Lower lobe of right lung (tissue), 2 donors: Measurements from ENCODE around the gene VANGL1. TPM values are rescaled to one million over a fixed set of nuclear protein-coding genes. Genes with fewer than 3 reads are reported as not detected.
A peak's percentile ranks its signal among the peaks of the same experiment; 100 is the strongest.

Experiments used
- ATAC-seq, 2 donors: fragments of 200-7000 bp; cut with Tn5 transposase; one replicate each; pipeline ENCODE4 v1.9.1; 2020 to 2022; ENCODE audit warnings: mild to moderate bottlenecking in 2 of 2, moderate library complexity in 2 of 2
- DNase-seq: peaks from one replicate; pipeline ENCODE4 v3.0.0-alpha.2; 2020
- H3K27ac ChIP-seq: fragments of 200-600 bp; one replicate; pipeline ENCODE4 v1.8.0; 2022
- H3K27me3 ChIP-seq: fragments of 200-600 bp; one replicate; pipeline ENCODE4 v1.8.0; 2022; ENCODE audit warnings: low read depth
- H3K36me3 ChIP-seq: fragments of 200-600 bp; one replicate; pipeline ENCODE4 v1.8.0; 2022; ENCODE audit warnings: mild to moderate bottlenecking
- H3K4me1 ChIP-seq: fragments of 200-600 bp; one replicate; pipeline ENCODE4 v1.8.0; 2022
- H3K4me3 ChIP-seq: fragments of 200-600 bp; one replicate; pipeline ENCODE4 v1.8.0; 2022; ENCODE audit warnings: mild to moderate bottlenecking
- H3K9me3 ChIP-seq: fragments of 200-600 bp; one replicate; pipeline ENCODE4 v1.8.0; 2022
- CTCF ChIP-seq: fragments of 200-600 bp; IDR thresholded peaks from one replicate; pipeline ENCODE4 v1.8.0; 2022; ENCODE audit warnings: antibody characterized with exemption, mild to moderate bottlenecking
- intact Hi-C: fragments of 100-400 bp; cut with DNase I; formaldehyde crosslinking; loops from one replicate; pipeline ENCODE4 v1.11.0; 2022
- total RNA-seq: library from RNA; stranded (reverse); fragmentation: NEBNext Ultra II Directional; extraction: Animal tissue kit (Norgen Biotek cat#: 25700); gene quantifications from one replicate; pipeline ENCODE4 v1.2.1, GENCODE V29; 2021
- donor health status: DM: no; HTN: yes; CAD: no; lungs with severe emphysema.

VANGL1 gene
- total RNA-seq, 1 donor from 2014 or later = 10.9 TPM

DNA sequence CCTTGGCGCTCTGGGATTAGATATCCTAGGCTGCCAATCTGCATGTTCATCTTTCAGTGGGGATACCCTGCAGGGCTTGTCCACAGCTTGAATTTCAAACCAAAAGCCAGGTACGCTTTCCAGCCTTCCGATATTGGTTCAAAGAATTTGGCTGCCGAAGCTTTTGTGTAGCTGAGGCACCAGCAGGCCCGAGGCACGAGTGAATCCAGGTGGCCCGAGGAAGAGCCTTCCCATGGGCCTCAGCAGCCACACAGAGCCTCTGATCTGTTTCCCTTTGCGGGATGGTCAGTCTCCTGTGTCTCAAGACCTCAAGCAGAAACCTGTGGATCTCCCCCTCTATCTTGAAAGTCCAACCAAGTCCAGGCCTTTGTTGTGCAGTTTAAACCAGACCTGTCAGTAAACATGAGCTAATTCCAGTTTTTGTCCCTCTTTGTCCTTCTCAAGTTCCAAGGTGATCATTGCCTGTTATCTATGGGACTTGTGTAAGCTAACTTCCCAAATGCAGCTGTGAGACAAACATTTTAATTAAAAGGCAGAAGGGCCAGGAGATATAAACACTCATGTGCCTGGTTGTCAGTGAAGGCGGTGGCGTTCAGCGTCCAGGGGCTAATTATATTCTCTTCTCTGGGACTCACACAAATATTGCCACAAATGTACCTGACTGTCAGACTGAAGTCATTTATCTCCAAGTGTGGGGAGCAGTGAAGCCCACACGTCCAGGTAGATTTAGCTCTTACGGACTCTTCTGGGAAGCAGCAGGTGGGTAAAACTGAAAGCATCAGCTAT lies 30.6 kb downstream of the VANGL1 start:
- DNase-seq (no peak), ATAC-seq (no peak)
- Histone ChIP-seq H3K4me1 (no peaks in the 10 kb centered on the region), H3K9me3 (no peaks in the 10 kb centered on the region), H3K4me3 (no peak overlapping the region), H3K27ac (no peak overlapping the region), H3K27me3 (no peaks in the 10 kb centered on the region), H3K36me3 (no peaks in the 10 kb centered on the region)
- no peak for TF ChIP-seq CTCF
- intact Hi-C loops = no loop called here

- DNase-seq (no peak), ATAC-seq (no peak)
- H3K9me3 ChIP-seq = no peaks in the 10 kb centered on the region
- H3K4me3 ChIP-seq = no peak overlapping the region
- H3K27me3 ChIP-seq = no peaks in the 10 kb centered on the region
- H3K4me1 ChIP-seq = peaks cover 7% of the 10 kb centered on the region
- no peak for TF ChIP-seq CTCF
- no peak overlapping the region for H3K27ac ChIP-seq
- intact Hi-C loops = no loop called here
- no peaks in the 10 kb centered on the region for H3K36me3 ChIP-seq
Measured at GRCh38 chr1:115676498-115677181, 34.9 kb downstream of the VANGL1 start.

- ATAC-seq (no peak), DNase-seq (no peak)
- Histone ChIP-seq H3K27ac (no peak overlapping the region), H3K36me3 (no peaks in the 10 kb centered on the region), H3K27me3 (no peaks in the 10 kb centered on the region), H3K9me3 (no peaks in the 10 kb centered on the region), H3K4me1 (peaks cover 7% of the 10 kb centered on the region), H3K4me3 (no peak overlapping the region)
- intact Hi-C loops = no loop called here
- TF ChIP-seq CTCF = no peak
Measured at GRCh38 chr1:115677182-115677555, 35.4 kb downstream of the VANGL1 start.

DNA sequence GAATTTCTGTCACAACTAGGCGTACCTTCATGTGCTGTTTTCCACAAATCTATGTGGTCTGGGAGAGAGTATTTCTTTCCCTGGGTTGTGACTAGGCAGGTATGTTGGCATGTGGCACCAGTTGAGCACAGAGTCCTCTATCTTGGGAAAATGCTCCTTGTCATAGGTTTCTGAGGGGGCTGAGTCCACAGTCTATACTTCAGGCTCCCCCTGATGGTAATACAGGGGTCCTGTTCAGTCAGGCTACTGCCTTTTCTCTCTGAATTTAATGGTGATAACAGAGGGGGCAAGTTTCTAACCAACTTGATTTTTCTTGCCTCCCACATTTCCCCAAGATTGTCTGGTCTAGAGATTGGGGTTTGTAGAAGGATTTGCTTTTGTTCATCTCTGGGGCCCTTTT lies 35.8 kb downstream of the VANGL1 start:
- H3K4me3 ChIP-seq = no peak overlapping the region
- no peaks in the 10 kb centered on the region for H3K36me3 ChIP-seq
- peaks cover 7% of the 10 kb centered on the region for H3K4me1 ChIP-seq
- DNase-seq (no peak), ATAC-seq (no peak)
- intact Hi-C loops = no loop called here
- H3K9me3 ChIP-seq = no peaks in the 10 kb centered on the region
- peak; percentile 8 for TF ChIP-seq CTCF
- no peak overlapping the region for H3K27ac ChIP-seq
- no peaks in the 10 kb centered on the region for H3K27me3 ChIP-seq

- TF ChIP-seq CTCF = no peak
- no peaks in the 10 kb centered on the region for H3K36me3 ChIP-seq
- no peaks in the 10 kb centered on the region for H3K9me3 ChIP-seq
- H3K4me3 ChIP-seq = no peak overlapping the region
- no peak overlapping the region for H3K27ac ChIP-seq
- ATAC-seq (no peak), DNase-seq (no peak)
- no peaks in the 10 kb centered on the region for H3K27me3 ChIP-seq
- peaks cover 7% of the 10 kb centered on the region for H3K4me1 ChIP-seq
- intact Hi-C loops = no loop called here
Measured at GRCh38 chr1:115678141-115678540, 36.4 kb downstream of the VANGL1 start.
